ENCODE results near the gene PLD4.

Gene PLD4

GRCh38 chr14:104928391-104929133 is 3.9 kb downstream of the PLD4 start:
- no peak for TF ChIP-seq CTCF (IDR thresholded peaks at IDR 0.05; ENCODE audit: low read depth, low read length)
- no peak overlapping the region for H3K4me3 ChIP-seq (replicated peaks in 1 of 2; ENCODE audit: low read depth in 2 of 2, low read length in 2 of 2)
- DNase-seq (ENCODE audit: low read depth in 2 of 2), result no peak

GRCh38 chr14:104929268-104930230 is 4.9 kb downstream of the PLD4 start:
- no peak for DNase-seq (ENCODE audit: low read depth in 2 of 2)
- no peak for TF ChIP-seq CTCF (IDR thresholded peaks at IDR 0.05; ENCODE audit: low read depth, low read length)
- H3K4me3 ChIP-seq (replicated peaks in 1 of 2; ENCODE audit: low read depth in 2 of 2, low read length in 2 of 2), result no peak overlapping the region

GRCh38 chr14:104930526-104931303 is 6.0 kb downstream of the PLD4 start:
- no peak overlapping the region for H3K4me3 ChIP-seq (replicated peaks in 1 of 2; ENCODE audit: low read depth in 2 of 2, low read length in 2 of 2)
- DNase-seq (ENCODE audit: low read depth in 2 of 2), result no peak
- no peak for TF ChIP-seq CTCF (IDR thresholded peaks at IDR 0.05; ENCODE audit: low read depth, low read length)

GRCh38 chr14:104931304-104931770 is 6.7 kb downstream of the PLD4 start:
- H3K4me3 ChIP-seq (replicated peaks in 1 of 2; ENCODE audit: low read depth in 2 of 2, low read length in 2 of 2), result no peak overlapping the region
- no peak for TF ChIP-seq CTCF (IDR thresholded peaks at IDR 0.05; ENCODE audit: low read depth, low read length)
- DNase-seq (ENCODE audit: low read depth in 2 of 2), result no peak

- TF ChIP-seq CTCF (IDR thresholded peaks at IDR 0.05; ENCODE audit: low read depth, low read length), result no peak
- DNase-seq (ENCODE audit: low read depth in 2 of 2), result no peak
These were observed 7.3 kb downstream of the PLD4 start for GRCh38 chr14:104931771-104932675.

More at GRCh38 chr14:104931771-104932675, 7.3 kb downstream of the PLD4 start:
- H3K4me3 ChIP-seq (replicated peaks in 1 of 2; ENCODE audit: low read depth in 2 of 2, low read length in 2 of 2), result peak overlapping the region in 1 of 2 donors; percentile 36
